GM04504 (cell line): ENCODE results near the gene ERF.

Source experiments
- DNase-seq: peaks from one replicate; pipeline ENCODE4 v3.0.0-alpha.2; 2012; ENCODE audit warnings: low read depth

Gene ERF

GRCh38 chr19:42254850-42255765, at the start of gene ERF:
Gene ERF, minus strand, starts transcription at chr19:42255128. Its CDS starts 129 bp downstream, at chr19:42254999.
- DNase-seq, result peak; percentile 78

GRCh38 chr19:42303876-42304275, 48.9 kb upstream of the ERF start:
- DNase-seq, result no peak

GRCh38 chr19:42303101-42303464, 48.2 kb upstream of the ERF start:
- no peak for DNase-seq

- no peak for DNase-seq
Measured at GRCh38 chr19:42301646-42302203, 46.8 kb upstream of the ERF start, which contains the start of gene PRR19. Gene PRR19, plus strand, starts transcription at chr19:42302132. Its CDS starts 7,453 bp downstream, at chr19:42309585.

- DNase-seq, result no peak
Measured at GRCh38 chr19:42297039-42297438, 42.1 kb upstream of the ERF start.

DNA sequence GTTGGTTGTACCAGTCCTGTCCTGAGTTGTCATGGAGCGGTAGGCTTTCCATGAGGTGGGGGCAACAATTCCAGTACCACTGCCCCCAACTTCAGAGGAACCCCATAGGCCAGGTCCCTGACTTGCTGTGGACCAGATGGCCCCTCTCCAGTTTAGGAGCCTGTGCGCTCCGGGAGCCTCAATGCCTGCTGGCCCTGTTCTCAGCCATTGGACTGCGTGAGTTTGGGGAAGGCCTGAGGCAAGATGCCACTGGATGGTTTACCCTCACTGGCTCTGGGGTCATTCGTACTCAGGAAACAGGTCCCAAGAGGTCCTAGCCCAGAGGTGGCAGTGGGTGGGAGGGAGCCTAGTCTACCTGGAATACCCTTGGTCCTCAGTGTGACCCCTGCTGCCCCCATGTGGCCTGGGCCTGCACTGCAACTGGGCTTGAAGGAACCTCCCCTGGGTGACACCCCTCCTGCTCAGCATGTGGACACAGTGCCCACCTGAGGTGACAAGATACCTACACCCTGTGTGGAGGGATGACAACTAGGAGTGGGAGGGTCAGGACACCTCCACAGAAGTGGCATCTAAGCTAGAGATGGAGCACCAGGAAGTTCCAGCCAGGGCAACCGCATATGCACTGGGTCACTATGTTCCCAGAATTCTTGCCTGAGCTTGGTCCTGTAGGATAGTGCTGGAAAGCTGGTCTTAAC, 41.0 kb upstream of the ERF start:
- no peak for DNase-seq

- no peak for DNase-seq
Measured at GRCh38 chr19:42295342-42295741, 40.4 kb upstream of the ERF start.

DNA sequence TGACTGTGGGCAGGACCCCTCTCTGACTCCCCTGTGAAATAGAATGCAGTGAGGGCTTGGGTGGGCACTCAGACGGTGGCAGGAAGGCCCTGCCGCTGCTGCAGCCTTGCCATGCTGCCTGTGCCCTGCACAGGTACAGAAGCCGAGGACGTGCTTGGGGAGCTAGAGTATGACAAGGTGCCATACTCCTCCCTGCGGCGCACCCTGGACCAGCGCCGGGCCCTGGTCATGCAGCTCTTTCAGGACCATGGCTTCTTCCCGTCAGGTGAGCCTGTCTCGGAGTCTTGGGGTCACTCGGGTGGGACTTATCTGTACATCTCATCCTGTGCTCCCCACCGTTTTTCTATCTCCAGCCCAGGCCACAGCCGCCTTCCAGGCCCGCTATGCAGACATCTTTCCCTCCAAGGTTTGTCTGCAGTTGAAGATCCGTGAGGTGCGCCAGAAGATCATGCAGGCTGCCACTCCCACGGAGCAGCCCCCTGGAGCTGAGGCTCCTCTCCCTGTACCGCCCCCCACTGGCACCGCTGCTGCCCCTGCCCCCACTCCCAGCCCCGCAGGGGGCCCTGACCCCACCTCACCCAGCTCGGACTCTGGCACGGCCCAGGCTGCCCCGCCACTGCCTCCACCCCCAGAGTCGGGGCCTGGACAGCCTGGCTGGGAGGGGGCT, 39.7 kb upstream of the ERF start:
- DNase-seq, result no peak

DNA sequence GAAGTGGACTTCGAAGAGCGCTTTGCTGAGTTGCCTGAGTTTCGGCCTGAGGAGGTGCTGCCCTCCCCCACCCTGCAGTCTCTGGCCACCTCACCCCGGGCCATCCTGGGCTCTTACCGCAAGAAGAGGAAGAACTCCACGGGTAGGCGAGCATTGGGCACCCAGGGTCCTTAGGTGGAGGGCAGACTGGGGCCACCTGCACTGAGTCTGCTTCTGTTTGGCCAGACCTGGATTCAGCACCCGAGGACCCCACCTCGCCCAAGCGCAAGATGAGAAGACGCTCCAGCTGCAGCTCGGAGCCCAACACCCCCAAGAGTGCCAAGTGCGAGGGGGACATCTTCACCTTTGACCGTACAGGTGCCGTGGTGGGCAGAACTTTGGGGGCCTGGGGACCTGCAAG, 39.0 kb upstream of the ERF start:
- DNase-seq, result no peak

DNA sequence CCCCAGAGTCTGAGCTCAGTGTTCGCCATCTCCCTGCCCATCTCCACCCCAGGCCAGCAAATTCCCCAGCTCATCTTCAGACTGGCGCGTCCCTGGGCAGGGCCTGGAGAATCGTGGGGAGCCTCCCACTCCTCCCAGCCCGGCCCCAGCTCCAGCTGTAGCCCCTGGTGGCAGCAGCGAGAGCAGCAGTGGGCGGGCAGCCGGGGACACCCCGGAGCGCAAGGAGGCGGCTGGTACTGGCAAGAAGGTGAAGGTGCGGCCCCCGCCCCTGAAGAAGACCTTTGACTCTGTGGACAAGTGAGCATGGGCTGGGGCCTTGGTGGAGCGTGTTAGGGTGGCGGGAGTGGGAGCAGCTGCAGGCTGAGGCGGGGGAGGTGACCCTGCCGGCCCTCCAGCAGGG, 38.6 kb upstream of the ERF start:
- no peak for DNase-seq

GRCh38 chr19:42292963-42293362, 38.0 kb upstream of the ERF start:
- DNase-seq, result no peak

GRCh38 chr19:42292042-42292960, 37.4 kb upstream of the ERF start:
- no peak for DNase-seq

DNA sequence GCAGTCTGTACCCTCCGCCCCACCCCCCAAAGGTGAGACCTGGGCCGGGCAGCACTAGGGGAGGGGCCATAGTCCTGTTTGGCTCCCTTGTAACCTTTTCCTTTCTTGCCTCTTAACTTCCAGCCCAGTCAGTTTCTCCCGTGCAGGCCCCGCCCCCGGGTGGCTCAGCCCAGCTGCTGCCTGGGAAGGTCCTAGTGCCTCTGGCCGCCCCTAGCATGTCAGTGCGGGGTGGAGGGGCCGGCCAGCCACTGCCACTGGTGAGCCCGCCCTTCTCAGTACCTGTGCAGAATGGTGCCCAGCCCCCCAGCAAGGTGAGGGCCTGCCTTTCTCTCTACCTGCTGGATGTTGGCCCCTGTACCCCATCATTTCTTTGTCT, 36.5 kb upstream of the ERF start:
- DNase-seq, result no peak

- DNase-seq, result no peak
Measured at GRCh38 chr19:42290523-42291434, 35.9 kb upstream of the ERF start.

- DNase-seq, result no peak
Measured at GRCh38 chr19:42290136-42290522, 35.2 kb upstream of the ERF start.

DNA sequence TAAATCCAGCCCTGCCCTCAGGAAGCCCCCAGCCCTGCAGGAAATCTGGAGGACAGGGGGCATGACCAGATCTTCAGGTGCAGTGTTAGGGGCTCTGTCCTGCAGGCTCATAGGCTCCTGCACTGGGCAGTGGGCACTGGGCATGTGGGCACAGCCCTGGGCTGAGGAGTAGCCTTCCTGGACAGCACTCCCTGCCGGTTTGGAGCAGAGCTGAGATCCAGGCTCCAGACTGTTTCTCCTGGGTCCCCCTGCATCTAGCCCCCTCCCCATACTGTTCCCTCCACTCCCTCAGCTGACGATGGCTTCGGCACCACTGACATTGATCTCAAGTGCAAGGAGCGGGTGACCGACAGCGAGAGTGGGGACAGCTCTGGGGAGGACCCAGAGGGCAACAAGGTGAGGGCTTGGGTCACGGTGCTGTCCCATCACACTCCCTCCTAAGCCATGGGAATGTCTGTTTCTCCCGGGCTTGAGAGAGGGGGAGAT, 34.7 kb upstream of the ERF start:
- no peak for DNase-seq

GRCh38 chr19:42288881-42289555, 34.1 kb upstream of the ERF start:
- DNase-seq, result no peak

- no peak for DNase-seq
Measured at GRCh38 chr19:42288387-42288786, 33.5 kb upstream of the ERF start.

GRCh38 chr19:42287827-42288107, 32.8 kb upstream of the ERF start:
- no peak for DNase-seq
